ENCODE results near the gene KBTBD13.
A peak's percentile ranks its signal among the peaks of the same experiment; 100 is the strongest.
"Not testable (repeated sequence)": the region's sequence is repeated elsewhere in the genome, so short reads cannot be mapped to it uniquely, and the experiment has no call there.

KBTBD13 gene

GRCh38 chr15:65087873-65088642 is 11.5 kb downstream of the KBTBD13 start:
- no peak for DNase-seq (ENCODE audit: low read depth in 4 of 4, low spot score in 1 of 4)

- DNase-seq (ENCODE audit: low read depth in 4 of 4, low spot score in 1 of 4) = no peak
Measured at GRCh38 chr15:65088643-65089021, 12.1 kb downstream of the KBTBD13 start.

- DNase-seq (ENCODE audit: low read depth in 4 of 4, low spot score in 1 of 4) = no peak
Measured at GRCh38 chr15:65089206-65089824, 12.8 kb downstream of the KBTBD13 start.

GRCh38 chr15:65091946-65092770 is 15.6 kb downstream of the KBTBD13 start:
- no peak for DNase-seq (ENCODE audit: low read depth in 4 of 4, low spot score in 1 of 4)

GRCh38 chr15:65092911-65093792 is 16.6 kb downstream of the KBTBD13 start:
- DNase-seq (ENCODE audit: low read depth in 4 of 4, low spot score in 1 of 4) = no peak

- not testable (repeated sequence) for DNase-seq (ENCODE audit: low read depth in 4 of 4, low spot score in 1 of 4)
Measured at GRCh38 chr15:65093793-65094170, 17.2 kb downstream of the KBTBD13 start.

- no peak for DNase-seq (ENCODE audit: low read depth in 4 of 4, low spot score in 1 of 4)
Measured at GRCh38 chr15:65094294-65094995, 17.9 kb downstream of the KBTBD13 start.

GRCh38 chr15:65095011-65095746 is 18.6 kb downstream of the KBTBD13 start:
- DNase-seq (ENCODE audit: low read depth in 4 of 4, low spot score in 1 of 4) = no peak

GRCh38 chr15:65095747-65096104 is 19.2 kb downstream of the KBTBD13 start:
- no peak for DNase-seq (ENCODE audit: low read depth in 4 of 4, low spot score in 1 of 4)

- DNase-seq (ENCODE audit: low read depth in 4 of 4, low spot score in 1 of 4) = no peak
Measured at GRCh38 chr15:65096481-65097385, 20.2 kb downstream of the KBTBD13 start.

GRCh38 chr15:65097651-65098263 is 21.2 kb downstream of the KBTBD13 start:
- DNase-seq (ENCODE audit: low read depth in 4 of 4, low spot score in 1 of 4) = no peak

GRCh38 chr15:65099336-65099735 is 22.8 kb downstream of the KBTBD13 start:
- no peak for DNase-seq (ENCODE audit: low read depth in 4 of 4, low spot score in 1 of 4)

GRCh38 chr15:65099801-65100200 is 23.3 kb downstream of the KBTBD13 start:
- not testable (repeated sequence) for DNase-seq (ENCODE audit: low read depth in 4 of 4, low spot score in 1 of 4)

GRCh38 chr15:65100442-65100841 is 23.9 kb downstream of the KBTBD13 start:
- DNase-seq (ENCODE audit: low read depth in 4 of 4, low spot score in 1 of 4) = no peak

- DNase-seq (ENCODE audit: low read depth in 4 of 4, low spot score in 1 of 4) = peak; percentile 18 to 35 (median 26)
Measured at GRCh38 chr15:65101411-65101890, 24.9 kb downstream of the KBTBD13 start.

GRCh38 chr15:65101891-65102708 is 25.6 kb downstream of the KBTBD13 start:
- DNase-seq (ENCODE audit: low read depth in 4 of 4, low spot score in 1 of 4) = no peak

GRCh38 chr15:65102912-65103311 is 26.4 kb downstream of the KBTBD13 start:
- no peak for DNase-seq (ENCODE audit: low read depth in 4 of 4, low spot score in 1 of 4)
